ENCODE measurements around the gene NALCN.

The NALCN gene

DNA sequence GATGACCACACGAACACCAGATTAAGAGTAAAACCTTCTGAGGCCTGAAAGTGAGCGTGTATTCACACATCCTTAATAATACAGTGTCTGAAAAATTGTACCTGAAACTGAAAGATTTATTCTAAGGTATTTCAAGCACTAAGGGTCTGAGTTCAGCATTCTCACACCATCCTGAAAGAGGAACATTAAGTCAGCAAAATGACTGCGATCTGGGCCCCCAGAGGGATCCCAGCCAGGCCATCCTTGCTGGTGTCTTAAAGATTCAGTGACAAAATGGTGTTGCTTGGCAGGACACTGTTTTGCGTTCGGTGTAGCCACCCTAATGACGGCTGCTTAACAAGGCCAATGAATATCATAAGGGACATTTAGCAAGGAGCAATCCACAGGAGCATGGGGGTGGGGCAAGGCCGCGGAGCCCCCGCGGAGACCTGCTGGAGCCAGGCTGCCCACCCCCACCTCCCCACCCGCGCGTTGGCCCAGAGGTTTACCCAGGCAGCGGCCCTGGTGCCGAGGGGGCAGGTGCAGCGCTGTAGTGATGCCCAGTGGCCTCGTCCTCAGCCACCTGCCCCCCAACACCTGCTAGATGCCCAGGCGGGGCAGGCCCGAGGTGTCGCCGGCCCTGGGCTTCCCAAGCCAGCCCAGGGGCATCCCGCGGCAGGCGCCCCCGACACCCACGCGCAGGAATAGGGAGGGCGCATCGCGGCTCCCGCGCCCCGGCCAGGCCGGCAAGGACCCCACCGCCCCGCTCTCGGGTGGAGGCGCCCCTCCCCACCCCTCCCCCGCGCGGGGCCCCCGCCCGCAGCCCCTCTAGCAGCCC is 742 bp downstream of the NALCN start:
- DNase-seq: no peak

DNA sequence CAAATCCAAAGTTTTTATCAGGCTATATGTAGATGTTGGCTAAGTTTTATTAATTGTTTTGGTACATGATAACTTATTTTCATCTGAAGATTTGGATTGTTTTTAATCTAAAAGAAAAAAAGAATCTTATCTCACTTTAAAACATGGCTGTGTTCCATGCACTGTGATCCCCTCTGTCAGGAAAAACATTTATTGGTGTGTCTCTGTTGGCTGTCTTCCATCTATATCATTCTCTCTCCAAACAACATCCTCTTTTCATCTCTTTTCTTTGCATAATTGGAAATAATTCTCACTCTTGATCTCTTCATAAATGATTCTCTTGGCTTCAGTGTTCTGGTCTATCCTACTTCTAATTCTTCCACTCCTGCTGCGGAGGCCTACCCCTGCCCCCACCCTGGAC is 4.2 kb downstream of the NALCN start:
- no peak for DNase-seq

- DNase-seq: no peak
Observed at GRCh38 chr13:101408992-101409656, 7.2 kb downstream of the NALCN start.

DNA sequence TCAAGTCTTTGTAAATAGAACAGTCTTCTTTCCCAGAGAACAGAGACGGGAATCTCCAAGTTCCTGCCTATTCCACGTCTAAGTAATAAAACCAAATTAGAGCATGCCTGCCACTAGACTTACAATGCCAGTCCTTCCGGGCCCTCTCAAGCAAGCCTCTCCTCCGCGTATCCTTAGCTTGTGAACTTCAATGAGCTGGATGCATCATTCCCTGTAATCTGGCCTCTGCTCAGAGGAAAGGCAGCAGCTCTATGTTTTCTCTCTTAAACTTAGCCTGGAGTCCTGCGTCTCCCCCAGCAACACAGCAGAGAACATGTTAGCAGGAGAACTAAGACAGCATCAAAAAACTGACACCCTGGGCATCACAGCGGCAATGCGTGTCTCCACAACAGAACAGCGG is 8.2 kb downstream of the NALCN start:
- DNase-seq: no peak

- no peak for DNase-seq
Observed at GRCh38 chr13:101406791-101407190, 9.5 kb downstream of the NALCN start.

DNA sequence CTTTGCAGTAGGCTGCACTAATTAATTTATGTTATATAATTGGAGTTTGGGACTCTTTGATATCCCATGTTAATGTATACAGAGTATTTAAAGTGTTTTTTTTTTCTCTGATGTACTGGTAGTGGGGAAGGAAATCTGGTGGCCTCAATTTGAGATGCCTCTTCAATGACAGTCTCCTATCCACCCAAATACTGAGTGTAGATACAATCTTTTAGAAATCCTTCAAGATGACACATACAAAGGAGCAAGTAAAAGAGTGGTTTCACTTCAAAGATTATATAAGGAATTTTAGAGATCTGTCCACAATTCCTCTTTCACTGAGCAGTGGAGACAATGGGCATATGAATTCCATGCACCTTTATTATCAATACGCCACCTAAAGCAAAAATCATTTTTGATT is 15.1 kb downstream of the NALCN start:
- DNase-seq: no peak

DNA sequence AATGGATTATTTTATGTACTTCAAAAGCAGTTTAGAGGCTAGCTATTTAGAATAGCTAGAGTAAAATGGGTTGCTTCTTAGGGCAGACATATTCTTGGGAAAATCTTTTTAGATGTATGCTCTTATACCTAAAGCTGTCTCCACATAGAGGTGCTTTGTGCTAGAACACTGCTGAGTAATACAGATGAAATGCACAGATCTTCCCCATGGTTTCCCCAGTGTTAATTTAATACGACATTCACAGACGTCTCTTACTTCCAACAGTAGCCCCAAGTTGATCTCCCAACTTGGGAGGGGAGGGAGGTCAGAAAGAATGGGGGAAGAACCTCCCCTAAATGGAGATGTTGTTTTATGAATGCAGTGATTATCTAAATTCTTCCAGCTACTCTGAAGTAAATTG is 16.9 kb downstream of the NALCN start:
- DNase-seq: peak; percentile 55

- DNase-seq: peak; percentile 86
Observed at GRCh38 chr13:101398920-101399319, 17.4 kb downstream of the NALCN start.

DNA sequence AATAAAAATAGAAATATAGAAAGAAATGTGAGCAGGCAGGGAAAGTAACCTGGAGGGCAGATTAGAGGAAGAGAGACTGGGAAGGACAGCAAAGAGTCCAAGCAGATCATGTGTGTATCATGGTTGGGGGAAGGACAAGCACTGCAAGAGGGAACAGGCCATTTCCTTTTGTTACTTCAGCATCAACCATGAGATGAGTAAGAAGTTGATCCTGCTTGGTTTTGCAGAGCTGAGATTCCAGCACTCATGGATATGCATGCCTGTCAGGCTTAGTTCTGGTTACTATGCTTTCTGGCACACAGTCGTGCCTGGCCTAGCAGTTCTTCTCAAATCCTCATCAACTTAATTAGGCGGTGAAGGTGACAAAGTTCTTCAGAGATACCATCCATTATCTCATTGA is 18.1 kb downstream of the NALCN start:
- DNase-seq: peak; percentile 80

GRCh38 chr13:101397742-101398141 is 18.6 kb downstream of the NALCN start:
- peak; percentile 86 for DNase-seq

GRCh38 chr13:101394605-101395004 is 21.7 kb downstream of the NALCN start:
- DNase-seq: no peak

DNA sequence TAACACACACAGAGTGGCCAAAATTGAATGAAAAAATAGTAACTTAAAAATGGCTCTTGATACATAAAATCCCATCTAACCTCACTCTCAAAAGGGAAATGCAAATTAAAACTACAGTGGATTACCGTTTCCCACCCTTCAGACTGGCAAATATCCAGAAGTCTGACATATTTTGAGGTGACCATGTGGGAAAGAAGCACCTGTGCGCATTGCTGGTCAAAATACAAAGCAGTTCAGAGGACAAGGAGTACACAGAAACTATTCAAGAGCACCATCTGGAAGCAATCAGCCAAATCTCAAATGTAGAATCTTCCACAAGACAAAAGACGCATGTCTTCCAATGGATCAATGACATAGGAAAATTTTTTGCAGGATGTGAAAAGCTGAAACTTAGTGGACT is 23.2 kb downstream of the NALCN start:
- DNase-seq: no peak

DNA sequence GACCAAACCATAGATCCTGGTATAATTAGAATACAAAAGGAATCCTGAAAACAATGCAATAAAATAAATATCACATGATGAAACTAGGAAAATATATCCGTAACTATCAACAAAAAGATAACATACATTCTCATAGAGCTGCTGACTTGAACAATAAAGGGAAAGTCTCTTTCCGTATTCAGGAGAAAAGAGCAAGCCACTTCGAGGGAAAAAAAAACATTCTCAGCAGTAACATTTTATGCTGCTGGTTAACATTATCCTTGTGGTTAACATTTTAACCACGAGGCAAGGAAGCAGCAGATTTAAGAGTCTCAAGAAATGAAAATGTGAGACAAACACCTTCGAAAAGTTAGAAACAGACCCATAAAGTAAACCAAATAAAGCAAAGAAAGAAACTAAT is 25.8 kb downstream of the NALCN start:
- DNase-seq: peak; percentile 58

- no peak for DNase-seq
Observed at GRCh38 chr13:101384929-101385328, 31.4 kb downstream of the NALCN start.

GRCh38 chr13:101383595-101383994 is 32.7 kb downstream of the NALCN start:
- DNase-seq: no peak

- no peak for DNase-seq
Observed at GRCh38 chr13:101382701-101383100, 33.6 kb downstream of the NALCN start.

DNA sequence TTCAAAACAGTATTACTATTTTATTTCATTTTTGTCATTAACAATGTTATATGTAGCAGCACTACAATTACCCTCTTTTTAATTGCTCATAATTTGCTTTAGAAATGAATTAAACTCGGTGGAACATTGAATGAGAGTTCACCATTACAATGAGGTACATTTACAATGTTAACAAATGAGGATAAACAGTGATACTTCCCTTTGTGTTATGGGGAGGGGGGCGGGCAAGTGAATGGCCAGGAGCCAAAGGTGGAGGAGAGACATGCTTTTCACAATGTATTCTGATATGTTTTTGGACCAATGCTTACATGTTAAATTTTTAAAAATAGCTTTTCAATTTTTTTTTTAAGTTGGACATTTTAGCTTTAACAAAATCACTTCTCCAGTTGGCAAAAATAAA is 34.2 kb downstream of the NALCN start:
- DNase-seq: no peak

DNA sequence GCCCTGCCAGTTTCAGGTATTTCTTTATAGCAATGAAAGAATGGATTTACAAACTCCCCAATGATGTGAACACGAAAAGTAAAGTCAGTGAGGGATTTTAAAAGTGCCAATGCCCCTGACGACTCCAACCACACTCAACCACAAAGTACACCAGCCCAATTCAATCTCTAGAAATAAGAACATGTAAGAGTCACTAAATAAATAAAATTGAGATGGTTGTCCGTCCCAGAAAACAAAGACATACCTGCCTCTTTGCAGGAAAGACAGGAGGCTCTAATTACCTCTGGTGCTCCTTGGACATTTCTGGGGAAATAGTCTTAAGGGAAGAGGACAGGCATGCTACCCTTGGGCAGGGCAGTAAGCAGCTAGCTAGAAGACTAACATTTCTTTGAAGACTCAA is 55.8 kb downstream of the NALCN start:
- DNase-seq: no peak

DNA sequence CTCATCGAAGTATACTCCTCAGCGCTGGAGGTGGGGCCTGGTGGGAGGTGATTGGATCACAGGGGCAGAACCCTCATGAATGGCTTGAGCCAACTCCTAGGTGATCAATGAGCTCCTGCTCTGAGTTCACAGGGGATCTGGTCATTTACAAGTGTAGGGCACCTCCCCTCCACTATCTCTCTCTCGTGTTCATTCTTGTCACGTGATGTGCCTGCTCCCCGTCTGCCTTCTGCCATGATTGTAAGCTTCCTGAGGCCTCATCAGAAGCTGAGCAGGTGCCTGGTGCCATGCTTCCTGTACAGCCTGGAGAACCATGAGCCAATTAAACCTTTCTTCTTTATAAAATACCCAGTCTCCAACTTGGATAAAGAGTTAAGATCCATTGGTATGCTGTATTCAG is 61.4 kb downstream of the NALCN start:
- DNase-seq: no peak

GRCh38 chr13:101346942-101347728 is 69.2 kb downstream of the NALCN start:
- DNase-seq: peak; percentile 59

GRCh38 chr13:101346161-101346560 is 70.1 kb downstream of the NALCN start:
- DNase-seq: no peak

GRCh38 chr13:101343128-101343787 is 73.0 kb downstream of the NALCN start:
- DNase-seq: no peak

DNA sequence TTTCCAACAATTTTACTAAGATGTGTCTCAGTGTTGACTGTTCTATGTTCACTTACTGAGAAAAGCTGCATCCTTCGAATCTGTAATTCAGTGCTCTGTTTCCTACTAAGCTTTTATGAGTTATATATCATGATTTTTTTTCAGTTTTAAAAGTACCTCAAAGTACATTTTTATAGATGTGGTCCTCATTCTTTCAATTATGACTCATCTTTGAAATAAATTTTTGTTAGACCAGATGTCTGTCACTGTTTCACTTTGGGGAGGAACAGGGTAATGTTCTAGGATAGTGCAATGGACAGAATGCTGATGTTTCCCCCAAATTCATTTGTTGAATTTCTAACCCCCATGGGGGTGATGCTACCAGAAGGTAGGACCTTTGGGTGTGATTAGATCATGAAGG is 74.8 kb downstream of the NALCN start:
- DNase-seq: peak; percentile 56

Data from fibroblast of skin of abdomen (primary cell).